NCI-H2029 treated with DMSO at 0.1 percent for 48 hours (cell line): ENCODE measurements around the gene KLHL35.

Experiments
- DNase-seq: peaks from one replicate; lab custom pipeline; 2025; lab: John Stamatoyannopoulos, UW

KLHL35 gene

GRCh38 chr11:75442161-75442885 is 9.3 kb upstream of the KLHL35 start:
- DNase-seq = no peak

DNA sequence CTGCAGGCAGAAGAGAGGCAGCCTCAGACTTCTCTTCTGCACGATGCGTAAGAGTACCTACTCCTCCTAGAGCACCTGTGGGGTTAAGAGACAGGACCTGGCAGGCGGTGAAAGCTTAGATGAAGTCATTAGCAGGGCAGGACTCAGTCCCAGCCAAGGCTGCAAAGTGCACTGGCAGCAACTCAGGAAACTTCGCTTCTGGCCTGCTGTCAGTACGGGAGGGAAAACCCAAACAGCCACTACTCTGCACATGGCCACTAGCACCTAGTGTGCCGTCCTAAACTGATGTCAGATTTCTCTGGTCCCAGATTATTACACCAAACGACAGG is 8.8 kb upstream of the KLHL35 start:
- DNase-seq = no peak

- no peak for DNase-seq
Observed at GRCh38 chr11:75440960-75441803, 8.2 kb upstream of the KLHL35 start.

- no peak for DNase-seq
Observed at GRCh38 chr11:75439495-75440120, 6.6 kb upstream of the KLHL35 start.

DNA sequence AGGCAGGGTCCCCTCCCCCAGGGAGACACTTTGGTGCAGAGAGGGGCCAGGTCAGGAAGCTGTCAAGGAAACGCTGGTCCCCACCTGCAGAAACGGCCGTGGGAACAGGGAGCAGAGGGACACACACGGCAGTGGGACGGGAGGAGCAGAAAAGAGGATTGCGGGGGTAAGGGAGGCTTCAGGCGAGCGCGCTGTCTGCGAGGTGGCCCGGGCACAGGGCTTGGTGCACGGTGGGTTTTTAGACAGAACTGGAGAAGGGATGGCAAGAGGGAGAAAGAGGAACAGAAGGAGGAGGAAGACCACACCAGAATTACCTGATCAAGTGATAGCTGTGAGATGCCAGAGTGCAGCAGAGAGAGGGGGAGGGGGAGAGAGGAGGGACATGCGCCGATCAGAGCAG is 6.0 kb upstream of the KLHL35 start:
- no peak for DNase-seq

GRCh38 chr11:75437966-75438659 is 5.1 kb upstream of the KLHL35 start:
- DNase-seq = no peak

DNA sequence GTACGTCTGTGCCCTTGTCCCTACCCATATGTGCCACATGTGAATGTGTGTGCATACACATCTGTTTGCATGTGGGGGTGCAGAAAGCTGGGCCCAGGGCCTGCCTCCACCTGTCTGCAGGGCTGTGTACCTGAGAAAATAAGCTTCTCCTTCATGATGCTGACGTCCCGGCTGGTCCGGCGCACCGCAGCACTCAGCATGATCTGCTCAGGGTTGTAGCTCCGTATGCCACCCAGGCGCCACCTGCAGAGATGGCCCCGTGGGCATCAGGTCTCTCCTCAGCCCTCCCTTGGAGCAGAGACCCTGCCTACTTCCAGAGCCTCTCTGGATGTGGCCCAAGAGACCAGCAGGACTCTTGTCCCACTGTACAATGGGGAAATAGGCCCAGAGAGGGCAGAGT is 3.8 kb upstream of the KLHL35 start:
- no peak for DNase-seq

- no peak for DNase-seq
Observed at GRCh38 chr11:75435571-75435925, 2.5 kb upstream of the KLHL35 start.

- DNase-seq = no peak
Observed at GRCh38 chr11:75434886-75435570, 2.0 kb upstream of the KLHL35 start.

GRCh38 chr11:75434051-75434450 is 1.0 kb upstream of the KLHL35 start:
- no peak for DNase-seq

DNA sequence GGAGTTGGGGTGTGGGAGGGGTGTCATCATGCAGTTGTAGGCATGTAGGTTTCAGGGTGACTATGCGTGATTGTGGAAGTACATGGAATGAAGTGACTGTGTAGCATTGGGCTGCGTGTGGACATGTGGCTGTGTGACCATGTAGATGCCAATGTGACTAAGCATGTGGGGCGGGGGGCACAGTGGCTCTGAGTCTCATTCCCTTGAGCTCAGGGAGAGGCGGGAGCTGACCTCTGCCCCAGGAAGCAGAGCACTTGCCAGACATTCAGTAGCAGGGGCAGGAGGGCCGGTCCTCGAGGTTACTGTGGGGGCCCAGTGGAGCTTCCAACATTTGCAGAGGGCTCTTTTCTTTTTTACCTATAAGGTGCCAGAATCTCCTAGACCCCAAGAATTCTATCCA is 440 bp upstream of the KLHL35 start:
- no peak for DNase-seq

GRCh38 chr11:75431533-75432525 is 1.2 kb downstream of the KLHL35 start:
- no peak for DNase-seq

- peak; percentile 23 for DNase-seq
Observed at GRCh38 chr11:75430714-75431532, 2.1 kb downstream of the KLHL35 start.

DNA sequence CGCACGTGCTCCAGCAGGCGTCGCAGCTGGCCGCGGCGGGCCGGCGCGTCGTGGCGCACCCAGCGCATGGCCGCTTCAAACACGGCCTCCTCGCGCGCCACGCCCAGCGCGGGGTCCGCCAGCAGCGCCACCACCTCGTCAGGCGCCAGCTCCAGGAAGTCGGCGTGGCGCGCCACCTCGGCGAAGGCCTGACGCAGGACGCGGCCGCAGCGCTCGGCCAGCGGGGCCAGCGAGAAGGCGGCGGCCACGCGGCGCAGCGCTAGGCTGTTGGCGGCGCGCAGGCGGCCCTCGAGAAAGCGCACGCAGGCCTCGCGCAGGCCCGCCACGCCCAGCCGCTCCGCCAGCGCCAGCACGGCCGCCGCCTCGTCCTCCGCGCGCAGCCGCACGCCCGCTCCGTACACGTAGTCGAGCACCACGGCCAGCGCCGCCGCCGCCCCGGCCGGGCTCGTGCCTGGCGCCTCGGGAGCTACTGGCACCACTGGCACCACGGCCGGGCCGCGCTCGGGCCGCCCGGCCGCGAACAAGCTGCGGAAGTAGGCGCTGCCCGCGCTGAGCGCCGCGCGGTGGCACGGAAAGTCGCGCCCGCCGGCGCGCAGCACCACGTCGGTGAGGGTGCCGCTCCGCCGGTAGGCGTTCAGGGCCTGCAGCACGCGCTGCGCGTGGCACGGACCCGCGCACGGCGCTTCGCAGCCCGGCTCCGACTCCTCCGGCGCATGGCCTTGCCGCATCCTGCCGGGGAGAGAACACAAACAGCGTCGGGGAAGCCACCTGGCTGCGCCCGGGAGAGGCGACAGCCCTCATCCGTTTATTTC is 2.9 kb downstream of the KLHL35 start:
- DNase-seq = no peak

- no peak for DNase-seq
Observed at GRCh38 chr11:75429641-75429901, 3.4 kb downstream of the KLHL35 start.

- no peak for DNase-seq
Observed at GRCh38 chr11:75428989-75429640, 3.9 kb downstream of the KLHL35 start.

GRCh38 chr11:75428281-75428724 is 4.7 kb downstream of the KLHL35 start:
- peak; percentile 89 for DNase-seq

DNA sequence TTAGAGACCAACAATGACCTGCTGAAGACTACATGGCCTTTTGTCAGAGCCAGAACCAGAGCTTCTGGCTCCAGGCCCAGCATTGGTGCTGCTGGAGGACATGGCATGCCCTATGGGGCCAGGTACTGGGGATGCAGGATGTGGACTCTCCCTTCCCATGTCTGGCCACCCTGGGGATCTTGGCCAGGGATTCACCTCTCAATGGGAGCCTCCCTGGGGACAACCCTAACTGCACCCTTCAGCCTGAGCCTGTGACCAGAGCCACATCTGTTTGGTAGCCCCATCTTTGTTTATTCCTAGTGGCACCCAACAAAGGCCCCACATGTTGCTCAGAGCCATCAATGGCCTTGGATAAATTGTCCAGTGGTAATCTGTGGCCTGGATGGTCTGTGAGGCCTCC is 5.8 kb downstream of the KLHL35 start:
- no peak for DNase-seq

DNA sequence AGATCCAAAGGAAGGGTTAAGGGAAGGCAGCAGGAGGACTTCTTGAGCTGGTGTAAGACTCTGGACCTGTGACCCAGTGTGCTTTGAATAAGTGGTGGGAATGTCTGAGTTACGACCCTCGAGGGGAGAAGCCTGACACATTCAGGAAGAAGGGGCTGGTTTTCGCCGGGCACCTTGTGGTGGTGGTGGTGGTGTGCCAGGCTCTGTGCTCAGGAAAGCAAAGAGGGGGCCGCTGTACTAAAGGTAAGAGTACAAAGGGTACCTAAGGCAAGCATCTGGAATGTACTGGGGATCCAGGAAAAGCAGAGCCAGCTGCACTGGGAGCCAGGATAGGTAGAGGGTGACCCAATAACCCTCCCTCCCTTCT is 6.3 kb downstream of the KLHL35 start:
- no peak for DNase-seq
